Body of pancreas (tissue), 4 donors: ENCODE data around the gene RALGPS2.
"Not testable (repeated sequence)": the region's sequence is repeated elsewhere in the genome, so short reads cannot be mapped to it uniquely, and the experiment has no call there.

ENCODE experiments used
- CTCF ChIP-seq, 7 experiments: fragments of 450-650 bp in 4 of 7; fragments of 200-600 bp in 3 of 7; sonication (generic) in 3 of 7; IDR thresholded peaks; one replicate each; pipeline ENCODE4 v1.5.1; 2016 to 2019; ENCODE audit warnings: antibody characterized with exemption in 7 of 7
- POLR2A ChIP-seq, 3 donors: fragments of 450-650 bp; IDR thresholded peaks; one replicate each; pipeline ENCODE4 v1.6.1; 2016; ENCODE audit warnings: antibody characterized with exemption in 3 of 3, mild to moderate bottlenecking in 2 of 3

- TF ChIP-seq CTCF, POLR2A (IDR thresholded peaks at IDR 0.05): not testable (repeated sequence)
Observed at GRCh38 chr1:178747361-178747760, 22.3 kb downstream of the RALGPS2 start.
